HUES48 (cell line): ENCODE results near the gene SLBP.

Experiments used
- H3K27ac ChIP-seq: one replicate; pipeline ENCODE4 v1.7.0; 2013; ENCODE audit warnings: low read depth, low read length, inconsistent platforms
- H3K27me3 ChIP-seq: 2 replicates; pipeline ENCODE4 v1.6.1; 2013; ENCODE audit warnings: mild to moderate bottlenecking, low read length; ENCODE audit not compliant: control insufficient read depth, insufficient read depth
- H3K36me3 ChIP-seq: 2 replicates; pipeline ENCODE4 v1.6.1; 2013; ENCODE audit warnings: low read length; ENCODE audit not compliant: control insufficient read depth, insufficient read depth
- H3K4me1 ChIP-seq: 2 replicates; pipeline ENCODE4 v1.6.1; 2013; ENCODE audit warnings: mild to moderate bottlenecking, low read length; ENCODE audit not compliant: control insufficient read depth, insufficient read depth
- H3K4me3 ChIP-seq: 2 replicates; pipeline ENCODE4 v1.5.1; 2013; ENCODE audit warnings: mild to moderate bottlenecking, low read depth, low read length
- H3K9ac ChIP-seq: 2 replicates; pipeline ENCODE4 v1.6.1; 2013; ENCODE audit warnings: mild to moderate bottlenecking, low read depth, low read length, moderate library complexity
- H3K9me3 ChIP-seq: 2 replicates; pipeline ENCODE4 v1.6.1; 2013; ENCODE audit warnings: low read length; ENCODE audit not compliant: control insufficient read depth, insufficient read depth

SLBP gene

DNA sequence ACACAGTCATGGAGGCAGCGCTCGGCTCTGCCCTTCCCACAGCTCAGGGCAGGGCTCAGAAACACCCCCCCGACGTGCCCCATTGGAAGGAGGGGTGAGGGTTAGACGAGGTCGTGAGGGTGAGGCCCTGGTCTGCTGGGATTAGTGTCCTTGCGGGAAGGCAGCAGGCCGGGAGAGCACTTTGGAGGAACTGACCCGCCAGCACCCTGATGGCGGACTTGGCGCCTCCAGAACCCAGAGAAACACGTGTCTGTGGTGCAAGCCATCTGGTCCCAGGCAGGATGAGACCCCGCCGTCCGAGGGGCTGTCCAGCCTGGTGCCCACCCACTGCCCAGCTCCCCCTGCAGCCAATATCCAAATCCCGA lies 35.5 kb upstream of the SLBP start:
- no peak overlapping the region for H3K27ac ChIP-seq
- H3K9ac ChIP-seq, result no peak overlapping the region
- no peaks in the 10 kb centered on the region for H3K27me3 ChIP-seq
- no peak overlapping the region for H3K4me3 ChIP-seq
- H3K9me3 ChIP-seq, result no peaks in the 10 kb centered on the region
- H3K36me3 ChIP-seq, result peaks cover 24% of the 10 kb centered on the region
- no peaks in the 10 kb centered on the region; the same call in 1 of the 2 replicates for H3K4me1 ChIP-seq

DNA sequence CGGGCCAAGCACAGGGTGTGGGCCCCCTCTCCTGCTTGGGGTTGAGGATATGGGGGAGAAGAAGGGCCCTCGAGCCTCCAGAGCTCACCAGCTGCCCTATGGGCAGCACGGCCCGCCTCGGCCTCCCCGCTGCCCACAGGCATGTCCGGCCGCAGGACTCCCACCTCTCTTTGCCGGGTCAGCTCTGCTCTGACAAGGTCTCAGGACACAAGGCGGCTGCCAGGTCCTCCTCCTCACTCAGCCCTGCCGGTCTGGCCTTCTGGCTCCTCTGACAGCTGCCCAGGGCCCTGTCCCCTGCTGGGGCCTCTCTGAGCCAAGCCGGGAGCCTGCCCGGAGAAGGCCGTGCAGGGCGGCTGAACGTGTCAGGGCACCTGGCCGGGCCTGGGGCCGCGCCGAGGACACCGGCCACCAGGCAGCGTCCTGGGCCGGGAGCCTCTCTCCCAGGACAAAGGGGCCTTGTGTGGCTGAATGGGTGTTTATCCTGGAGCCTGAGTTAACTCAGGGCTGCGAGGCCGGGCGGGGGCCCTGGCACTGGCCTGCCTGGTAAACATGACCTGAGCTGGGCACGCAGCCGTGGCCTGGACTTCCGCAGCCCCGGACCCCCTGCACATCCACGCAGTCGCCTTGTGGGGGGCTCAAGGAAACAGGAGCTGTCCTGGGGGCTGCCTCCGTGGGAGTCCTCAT lies 34.9 kb upstream of the SLBP start:
- H3K36me3 ChIP-seq, result peaks cover 27% of the 10 kb centered on the region
- H3K4me3 ChIP-seq, result no peak overlapping the region

GRCh38 chr4:1746265-1746691 lies 34.2 kb upstream of the SLBP start:
- Histone ChIP-seq H3K9ac (no peak overlapping the region), H3K27ac (peak overlapping the region; percentile 43), H3K9me3 (no peaks in the 10 kb centered on the region), H3K36me3 (peaks cover 35% of the 10 kb centered on the region), H3K4me3 (no peak overlapping the region), H3K27me3 (no peaks in the 10 kb centered on the region), H3K4me1 (no peaks in the 10 kb centered on the region)

More for the DNA sequence above, 34.9 kb upstream of the SLBP start:
- H3K27ac ChIP-seq, result no peak overlapping the region
- no peaks in the 10 kb centered on the region for H3K9me3 ChIP-seq
- H3K4me1 ChIP-seq, result no peaks in the 10 kb centered on the region; the same call in 1 of the 2 replicates
- H3K27me3 ChIP-seq, result no peaks in the 10 kb centered on the region
- H3K9ac ChIP-seq, result no peak overlapping the region

DNA sequence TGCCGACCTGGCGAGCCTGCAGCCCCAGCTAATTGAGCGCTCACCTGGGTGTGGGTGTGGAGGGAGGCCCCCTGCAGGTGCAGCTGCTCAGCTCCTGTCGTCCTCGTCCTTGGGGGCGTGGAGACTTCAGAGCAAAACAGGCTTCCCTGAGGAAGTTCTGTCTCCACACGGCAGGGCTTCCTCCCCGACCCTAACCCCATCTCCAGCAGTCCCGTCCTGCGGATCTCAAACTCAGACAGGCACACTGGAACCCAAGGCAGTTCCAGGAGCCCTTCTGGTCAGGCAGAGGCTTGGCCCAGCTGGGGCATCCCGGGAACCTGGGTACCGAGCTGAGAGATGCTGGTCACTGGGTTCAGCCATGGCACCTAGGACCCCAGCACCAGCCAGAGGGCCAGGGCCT lies 33.6 kb upstream of the SLBP start:
- Histone ChIP-seq H3K27ac (peak overlapping the region; percentile 43), H3K4me1 (no peaks in the 10 kb centered on the region), H3K9me3 (no peaks in the 10 kb centered on the region), H3K9ac (no peak overlapping the region), H3K36me3 (peaks cover 41% of the 10 kb centered on the region), H3K27me3 (no peaks in the 10 kb centered on the region), H3K4me3 (no peak overlapping the region)

GRCh38 chr4:1745165-1745564 lies 33.0 kb upstream of the SLBP start:
- no peaks in the 10 kb centered on the region for H3K9me3 ChIP-seq
- H3K36me3 ChIP-seq, result peaks cover 46% of the 10 kb centered on the region
- no peak overlapping the region for H3K27ac ChIP-seq
- H3K27me3 ChIP-seq, result no peaks in the 10 kb centered on the region
- H3K4me3 ChIP-seq, result no peak overlapping the region
- no peaks in the 10 kb centered on the region for H3K4me1 ChIP-seq
- H3K9ac ChIP-seq, result no peak overlapping the region

DNA sequence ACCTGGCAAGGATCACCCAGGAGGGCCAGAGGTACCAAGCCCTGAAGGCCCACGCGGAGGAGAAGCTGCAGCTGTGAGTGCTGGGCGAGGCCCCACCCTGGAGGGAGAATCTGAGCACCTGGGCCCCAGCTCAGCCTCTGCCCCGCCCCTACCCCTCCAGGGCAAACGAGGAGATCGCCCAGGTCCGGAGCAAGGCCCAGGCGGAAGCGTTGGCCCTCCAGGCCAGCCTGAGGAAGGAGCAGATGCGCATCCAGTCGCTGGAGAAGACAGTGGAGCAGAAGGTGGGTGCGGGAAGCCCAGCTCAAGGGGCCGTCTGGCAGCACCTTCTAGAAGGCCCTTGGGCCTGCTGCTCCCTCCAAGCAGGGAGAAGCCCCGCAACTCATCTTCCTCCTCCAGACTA lies 32.4 kb upstream of the SLBP start:
- Histone ChIP-seq H3K9me3 (no peaks in the 10 kb centered on the region), H3K27me3 (no peaks in the 10 kb centered on the region), H3K27ac (no peak overlapping the region), H3K4me1 (no peaks in the 10 kb centered on the region), H3K36me3 (peaks cover 51% of the 10 kb centered on the region), H3K9ac (no peak overlapping the region), H3K4me3 (no peak overlapping the region)

- Histone ChIP-seq H3K4me3 (no peak overlapping the region), H3K27me3 (no peaks in the 10 kb centered on the region), H3K9ac (no peak overlapping the region), H3K9me3 (no peaks in the 10 kb centered on the region), H3K27ac (no peak overlapping the region), H3K4me1 (no peaks in the 10 kb centered on the region), H3K36me3 (peaks cover 57% of the 10 kb centered on the region)
Measured at GRCh38 chr4:1743975-1744374, 31.9 kb upstream of the SLBP start.

DNA sequence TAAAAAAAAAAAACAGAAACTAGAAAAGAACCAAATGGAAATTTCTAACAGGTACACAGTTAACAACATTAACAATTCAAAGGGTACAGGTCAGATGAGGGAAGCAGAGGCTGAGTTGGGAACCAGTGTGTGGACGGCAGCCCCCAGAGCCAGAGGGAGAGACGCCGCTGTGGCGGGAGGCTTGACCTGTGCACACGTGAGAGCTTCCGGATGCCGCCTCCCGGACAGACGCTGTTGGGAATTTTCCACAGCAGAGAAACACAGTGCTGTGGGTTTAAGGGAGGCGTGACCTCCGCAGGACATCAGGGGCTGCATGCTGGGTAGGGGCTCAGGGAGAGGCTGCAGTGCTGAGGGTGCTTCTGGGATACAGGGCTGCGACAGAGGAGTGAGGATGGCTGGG lies 31.4 kb upstream of the SLBP start:
- Histone ChIP-seq H3K9me3 (0 out of 2 replicates have a peak, but pooled peaks cover 2% of the 10 kb centered on the region), H3K36me3 (peaks cover 61% of the 10 kb centered on the region), H3K4me1 (no peaks in the 10 kb centered on the region), H3K27ac (no peak overlapping the region), H3K4me3 (no peak overlapping the region), H3K27me3 (no peaks in the 10 kb centered on the region), H3K9ac (no peak overlapping the region)

- peaks cover 16% of the 10 kb centered on the region for H3K9me3 ChIP-seq
- H3K4me1 ChIP-seq, result no peaks in the 10 kb centered on the region
- H3K9ac ChIP-seq, result no peak overlapping the region
- no peaks in the 10 kb centered on the region for H3K27me3 ChIP-seq
- no peak overlapping the region for H3K27ac ChIP-seq
- H3K36me3 ChIP-seq, result peaks cover 84% of the 10 kb centered on the region
- no peak overlapping the region for H3K4me3 ChIP-seq
Measured at GRCh38 chr4:1741208-1741607, 29.1 kb upstream of the SLBP start.

DNA sequence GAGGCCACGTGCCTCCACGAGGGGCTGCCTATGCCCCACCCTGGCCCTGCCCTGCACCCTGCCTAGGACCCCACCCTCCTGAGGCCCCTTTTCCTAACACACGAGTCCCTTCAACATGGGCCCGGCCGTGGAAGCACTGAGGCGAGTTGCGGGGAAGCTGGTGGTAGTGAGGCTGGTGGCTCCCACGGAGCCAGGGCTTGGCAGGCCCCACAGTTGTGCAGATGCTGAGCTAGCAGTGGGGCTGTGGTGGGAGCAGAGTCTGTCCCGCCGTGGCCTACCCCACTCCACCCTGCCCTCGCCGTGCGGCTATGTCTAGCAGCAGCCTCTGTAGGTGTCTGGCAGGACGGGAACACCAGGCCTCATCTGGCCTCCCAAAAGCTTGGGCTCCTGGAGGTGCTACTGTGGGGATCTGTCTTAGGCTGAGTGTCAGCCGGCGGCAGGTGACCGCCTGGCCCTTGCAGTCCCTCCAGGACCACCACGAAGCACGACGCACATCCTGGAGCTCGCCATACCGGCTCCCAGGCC lies 28.0 kb upstream of the SLBP start:
- H3K27ac ChIP-seq, result no peak overlapping the region
- H3K36me3 ChIP-seq, result peaks cover 93% of the 10 kb centered on the region
- H3K9ac ChIP-seq, result no peak overlapping the region
- H3K4me1 ChIP-seq, result no peaks in the 10 kb centered on the region
- H3K4me3 ChIP-seq, result no peak overlapping the region
- H3K27me3 ChIP-seq, result no peaks in the 10 kb centered on the region
- peaks cover 16% of the 10 kb centered on the region for H3K9me3 ChIP-seq

DNA sequence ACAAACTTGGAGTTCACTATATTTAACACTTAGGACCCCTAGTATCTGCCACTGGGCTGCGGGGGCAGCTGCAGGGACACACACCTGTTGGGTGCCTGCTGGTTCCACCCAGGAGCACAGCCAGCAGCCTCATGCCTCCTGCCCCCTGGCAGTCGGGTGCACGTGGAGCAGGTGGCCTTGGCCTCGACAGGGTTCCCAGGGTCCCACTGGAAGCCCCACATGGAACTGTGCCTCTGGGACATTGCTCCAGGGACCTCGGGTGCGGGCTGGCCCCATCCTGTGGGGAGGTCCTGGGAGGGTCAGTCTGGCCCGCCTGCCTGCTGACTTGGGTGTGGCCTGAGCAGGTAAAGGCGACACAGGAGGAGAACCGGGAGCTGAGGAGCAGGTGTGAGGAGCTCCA lies 27.2 kb upstream of the SLBP start:
- Histone ChIP-seq H3K27me3 (no peaks in the 10 kb centered on the region), H3K36me3 (peaks cover 93% of the 10 kb centered on the region), H3K27ac (no peak overlapping the region), H3K9ac (no peak overlapping the region), H3K4me3 (no peak overlapping the region), H3K9me3 (peaks cover 16% of the 10 kb centered on the region), H3K4me1 (no peaks in the 10 kb centered on the region)
